GM18873 (cell line): ENCODE results near the gene TSSK3.

Source experiments
- ATAC-seq: cut with Tn5 transposase; IDR thresholded peaks from one replicate; pipeline ENCODE4 v1.9.1; 2021; ENCODE audit warnings: mild to moderate bottlenecking, moderate library complexity, moderate number of reproducible peaks; ENCODE audit not compliant: unreplicated experiment, low FRiP score

The TSSK3 gene

GRCh38 chr1:32358435-32358834, 3.9 kb upstream of the TSSK3 start:
- ATAC-seq: no peak

- ATAC-seq: no peak
Observed at GRCh38 chr1:32361308-32361673, 1.0 kb upstream of the TSSK3 start.

- no peak for ATAC-seq
Observed at GRCh38 chr1:32361674-32362473, 465 bp upstream of the TSSK3 start.

GRCh38 chr1:32363713-32364112, 1.4 kb downstream of the TSSK3 start:
- ATAC-seq: no peak

GRCh38 chr1:32364836-32365235, 2.5 kb downstream of the TSSK3 start:
- no peak for ATAC-seq

GRCh38 chr1:32365445-32365844, 3.1 kb downstream of the TSSK3 start:
- no peak for ATAC-seq

- no peak for ATAC-seq
Observed at GRCh38 chr1:32367912-32368635, 5.7 kb downstream of the TSSK3 start.

GRCh38 chr1:32372149-32372756, 9.9 kb downstream of the TSSK3 start:
- no peak for ATAC-seq

- ATAC-seq: no peak
Observed at GRCh38 chr1:32373996-32374592, 11.8 kb downstream of the TSSK3 start.

GRCh38 chr1:32376199-32376598, 13.9 kb downstream of the TSSK3 start:
- ATAC-seq: no peak

GRCh38 chr1:32377541-32378220, 15.3 kb downstream of the TSSK3 start:
- no peak for ATAC-seq

- no peak for ATAC-seq
Observed at GRCh38 chr1:32380057-32380456, 17.7 kb downstream of the TSSK3 start.

GRCh38 chr1:32386676-32387392, 24.5 kb downstream of the TSSK3 start:
- ATAC-seq: no peak

- no peak for ATAC-seq
Observed at GRCh38 chr1:32388641-32389040, 26.3 kb downstream of the TSSK3 start.

GRCh38 chr1:32390904-32391870, 28.8 kb downstream of the TSSK3 start:
- no peak for ATAC-seq

GRCh38 chr1:32392325-32392724, 30.0 kb downstream of the TSSK3 start:
- ATAC-seq: no peak

- no peak for ATAC-seq
Observed at GRCh38 chr1:32393136-32393535, 30.8 kb downstream of the TSSK3 start.

- ATAC-seq: peak; percentile 10
Observed at GRCh38 chr1:32393832-32394140, 31.4 kb downstream of the TSSK3 start.
